HG03196 (cell line): ENCODE results near the gene ZNF33A.
"Not testable (repeated sequence)": the region's sequence is repeated elsewhere in the genome, so short reads cannot be mapped to it uniquely, and the experiment has no call there.

ENCODE experiments used
- ATAC-seq: cut with Tn5 transposase; IDR thresholded peaks from one replicate; pipeline ENCODE4 v1.9.1; 2021; ENCODE audit not compliant: unreplicated experiment

Gene ZNF33A

DNA sequence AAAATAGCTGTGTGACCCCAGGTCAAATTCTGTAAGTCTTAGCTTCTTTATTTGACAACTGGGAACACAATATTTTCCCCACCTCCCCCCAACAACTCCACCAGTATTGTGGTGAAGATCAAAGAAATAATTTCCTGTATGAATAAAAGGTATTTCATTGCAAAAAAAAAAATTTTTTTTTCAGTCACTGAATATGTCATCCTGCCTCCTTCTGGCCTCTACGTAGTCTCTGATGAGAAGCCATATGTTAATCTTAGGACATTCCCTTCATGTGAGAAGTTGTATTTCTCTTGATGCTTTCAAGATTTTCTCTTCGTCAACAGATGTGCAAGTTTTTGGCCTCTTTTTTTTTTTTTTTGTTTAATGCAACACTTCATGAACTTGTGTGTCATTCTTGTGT lies 33.0 kb downstream of the ZNF33A start:
- no peak for ATAC-seq

DNA sequence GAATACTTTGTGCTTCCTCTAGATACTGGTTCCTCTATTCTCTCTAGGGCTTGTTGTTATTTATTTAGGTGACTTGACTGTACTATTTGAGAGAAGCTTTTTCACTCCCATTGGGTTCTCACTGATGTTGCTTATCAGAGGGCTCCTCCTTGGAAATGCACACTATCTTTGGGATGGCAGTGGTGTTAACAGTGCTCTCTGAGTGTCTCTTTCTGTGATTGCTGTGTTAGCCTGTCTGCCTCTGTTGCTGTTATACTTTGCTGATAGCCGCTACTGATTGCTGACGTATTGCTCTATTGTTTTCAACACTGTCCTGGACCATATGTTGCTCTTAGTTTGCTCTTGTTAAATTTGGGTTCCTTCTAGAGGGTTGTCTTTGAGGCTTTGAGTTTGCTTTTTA lies 34.7 kb downstream of the ZNF33A start:
- no peak for ATAC-seq

DNA sequence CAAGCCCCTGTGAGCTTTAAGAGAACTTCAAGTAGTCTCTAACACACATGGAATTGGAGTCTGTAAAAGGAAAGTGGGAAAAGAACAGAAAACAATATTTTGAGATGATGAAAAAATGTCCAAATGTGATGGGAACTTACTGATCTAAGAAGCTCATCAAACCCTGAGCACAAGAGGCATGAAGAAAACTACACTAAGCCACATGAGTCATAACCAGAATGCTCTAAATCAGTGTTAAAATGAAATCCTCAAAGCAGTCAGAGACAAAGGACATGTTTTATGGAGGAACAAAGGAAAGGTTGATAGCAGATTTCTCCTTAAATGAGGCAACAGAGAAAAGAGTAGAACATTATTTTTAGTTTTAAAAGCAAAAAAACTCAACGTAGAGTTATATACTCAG lies 37.2 kb downstream of the ZNF33A start:
- peak; percentile 55 for ATAC-seq

DNA sequence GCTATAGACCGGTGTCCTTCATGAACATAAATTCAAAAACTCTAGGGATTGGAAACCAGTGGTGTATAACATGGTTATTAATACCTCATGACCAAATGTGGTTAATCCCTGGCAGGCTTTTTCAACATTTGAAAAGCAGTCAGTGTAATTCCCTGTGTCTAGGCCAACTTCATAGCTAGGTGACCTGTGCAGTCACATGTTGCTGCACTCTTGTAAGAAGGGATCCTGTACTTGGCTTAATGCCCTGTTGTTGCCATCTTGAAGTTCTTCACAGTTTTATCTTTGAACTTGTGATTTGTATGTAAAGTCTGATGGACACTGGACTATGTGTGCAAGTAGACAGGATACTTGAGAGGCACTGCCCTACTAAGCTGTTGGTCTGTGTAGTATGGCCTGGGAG lies 39.7 kb downstream of the ZNF33A start:
- ATAC-seq: no peak

DNA sequence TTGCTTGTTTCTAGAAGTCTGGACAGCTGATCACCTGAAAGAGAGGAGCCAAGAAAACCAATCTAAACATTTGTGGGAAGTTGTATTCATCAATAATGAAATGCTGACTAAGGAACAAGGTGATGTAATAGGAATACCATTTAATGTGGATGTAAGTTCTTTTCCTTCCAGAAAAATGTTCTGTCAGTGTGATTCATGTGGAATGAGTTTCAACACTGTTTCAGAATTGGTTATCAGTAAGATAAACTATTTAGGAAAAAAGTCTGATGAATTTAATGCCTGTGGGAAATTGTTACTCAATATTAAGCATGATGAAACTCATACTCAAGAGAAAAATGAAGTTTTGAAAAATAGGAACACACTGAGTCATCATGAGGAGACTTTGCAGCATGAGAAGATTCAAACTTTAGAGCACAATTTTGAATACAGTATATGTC lies 43.9 kb downstream of the ZNF33A start:
- ATAC-seq: no peak

DNA sequence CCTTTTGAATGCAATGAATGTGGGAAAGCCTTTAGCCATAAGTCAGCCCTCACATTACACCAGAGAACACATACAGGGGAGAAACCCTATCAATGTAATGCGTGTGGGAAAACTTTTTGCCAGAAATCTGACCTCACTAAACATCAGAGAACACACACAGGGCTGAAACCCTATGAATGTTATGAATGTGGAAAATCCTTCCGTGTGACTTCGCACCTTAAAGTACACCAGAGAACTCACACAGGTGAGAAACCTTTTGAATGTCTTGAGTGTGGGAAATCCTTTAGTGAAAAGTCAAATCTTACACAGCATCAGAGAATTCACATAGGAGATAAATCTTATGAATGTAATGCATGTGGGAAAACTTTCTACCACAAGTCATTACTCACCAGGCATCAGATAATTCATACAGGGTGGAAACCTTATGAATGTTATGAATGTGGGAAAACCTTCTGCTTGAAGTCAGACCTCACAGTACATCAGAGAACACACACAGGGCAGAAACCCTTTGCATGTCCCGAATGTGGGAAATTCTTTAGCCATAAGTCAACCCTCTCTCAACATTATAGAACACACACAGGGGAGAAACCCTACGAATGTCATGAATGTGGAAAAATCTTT lies 44.9 kb downstream of the ZNF33A start:
- not testable (repeated sequence) for ATAC-seq

DNA sequence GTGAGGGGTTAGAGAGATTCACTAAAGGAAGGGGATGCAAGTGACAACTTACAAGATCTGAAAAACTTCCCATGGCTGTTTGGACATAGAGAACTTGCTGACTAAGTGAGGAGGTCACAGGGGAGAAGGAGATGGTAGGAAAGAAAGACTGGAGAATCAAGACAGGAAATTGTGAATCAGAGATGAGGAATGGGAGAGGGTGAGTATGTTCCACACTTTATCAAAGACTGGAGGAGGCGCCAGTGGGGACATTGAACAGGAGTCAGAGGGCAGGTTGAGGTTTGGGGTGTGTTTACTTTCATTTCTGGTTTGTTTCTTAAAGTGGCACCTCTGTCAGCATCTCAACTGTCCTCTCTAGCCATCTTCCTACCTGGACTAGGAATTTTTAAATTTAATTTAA lies 59.2 kb downstream of the ZNF33A start:
- not testable (repeated sequence) for ATAC-seq

DNA sequence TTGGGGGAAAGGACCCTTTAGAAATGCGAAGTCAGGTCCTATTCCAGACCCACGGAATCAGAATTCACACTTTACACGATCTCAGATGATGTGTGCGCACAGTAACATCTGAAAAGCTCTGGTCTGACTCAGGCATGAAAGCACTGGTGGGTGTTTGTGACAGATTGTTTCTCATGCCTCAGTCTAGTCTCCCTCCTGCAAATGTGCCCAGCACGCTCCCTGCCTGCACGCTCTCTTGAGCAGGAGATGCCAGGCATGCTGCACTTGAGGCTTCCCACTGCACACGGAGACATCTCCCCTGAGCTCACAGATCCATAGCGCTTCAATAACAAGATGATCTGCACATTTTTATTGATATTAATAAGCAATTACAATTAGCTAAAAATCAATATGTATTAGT lies 60.0 kb downstream of the ZNF33A start:
- ATAC-seq: no peak

DNA sequence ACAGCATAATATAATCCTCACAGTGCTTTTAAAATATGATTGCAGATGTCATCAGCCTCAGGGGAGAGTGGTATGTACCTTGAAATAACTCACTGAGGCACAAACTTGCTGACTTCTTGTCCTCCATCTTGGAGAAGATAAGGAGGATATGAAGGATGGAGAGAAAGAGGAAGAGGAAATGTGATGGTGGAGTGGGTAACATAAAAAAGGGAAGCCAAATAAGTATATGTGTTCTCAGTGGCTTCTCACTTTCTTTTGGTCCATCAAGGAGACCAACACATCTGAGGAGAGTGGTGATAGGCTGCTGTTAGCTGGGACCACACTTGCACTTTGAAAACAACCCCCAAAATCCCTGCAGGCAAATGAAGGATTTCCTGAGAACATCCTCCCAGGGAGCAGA lies 62.1 kb downstream of the ZNF33A start:
- ATAC-seq: no peak

DNA sequence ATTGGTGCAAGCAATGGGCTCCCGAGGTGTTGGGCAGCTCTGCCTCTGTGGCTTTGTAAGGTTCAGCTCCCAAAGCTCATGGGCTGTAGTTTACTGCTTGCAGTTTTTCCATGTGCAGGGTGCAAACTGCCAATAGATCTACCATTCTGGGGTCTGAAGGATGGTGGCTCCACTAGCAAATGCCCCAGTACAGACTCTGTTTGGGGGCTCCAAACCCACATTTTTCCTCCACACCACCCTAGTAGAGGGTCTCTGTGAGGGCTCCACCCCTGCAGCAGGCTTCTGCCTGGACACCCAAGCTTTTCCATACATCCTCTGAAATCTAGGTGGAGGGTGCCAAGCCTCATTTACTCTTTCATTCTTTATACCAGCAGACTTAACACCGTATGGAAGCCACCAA lies 66.2 kb downstream of the ZNF33A start:
- ATAC-seq: no peak

DNA sequence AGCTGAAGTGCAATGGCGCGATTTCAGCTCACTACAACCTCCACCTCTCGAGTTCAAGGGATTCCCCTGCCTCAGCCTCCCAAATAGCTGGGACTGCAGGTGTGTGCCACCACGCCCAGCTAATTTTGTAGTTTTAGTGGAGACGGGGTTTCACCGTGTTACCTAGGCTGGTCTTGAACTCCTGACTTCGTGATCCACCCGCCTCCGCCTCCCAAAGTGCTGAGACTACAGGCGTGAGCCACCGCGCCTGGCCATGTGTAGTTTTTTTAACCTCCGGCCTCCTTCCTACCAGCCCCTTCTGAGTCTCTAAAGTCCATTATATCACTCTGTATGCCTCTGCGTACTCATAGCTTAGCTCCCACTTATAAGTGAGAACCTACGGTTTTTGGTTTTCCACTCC lies 82.8 kb downstream of the ZNF33A start:
- not testable (repeated sequence) for ATAC-seq

DNA sequence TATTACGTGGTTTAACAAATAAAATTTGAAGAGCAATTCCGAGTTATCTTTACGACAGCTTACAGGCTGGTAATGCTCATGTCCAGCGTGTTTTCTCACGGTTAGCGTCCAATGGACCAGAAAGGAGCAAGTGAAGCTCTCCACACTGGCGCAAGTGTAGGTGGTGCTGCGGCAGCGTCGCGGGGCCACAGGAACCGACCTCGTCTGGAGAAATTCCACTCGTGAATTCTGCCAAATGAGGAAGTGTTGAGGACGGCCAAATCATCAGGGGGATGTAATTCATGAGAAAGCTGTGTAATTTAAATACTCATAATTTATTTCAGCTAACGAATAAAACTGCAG lies 83.3 kb downstream of the ZNF33A start:
- peak; percentile 23 for ATAC-seq

DNA sequence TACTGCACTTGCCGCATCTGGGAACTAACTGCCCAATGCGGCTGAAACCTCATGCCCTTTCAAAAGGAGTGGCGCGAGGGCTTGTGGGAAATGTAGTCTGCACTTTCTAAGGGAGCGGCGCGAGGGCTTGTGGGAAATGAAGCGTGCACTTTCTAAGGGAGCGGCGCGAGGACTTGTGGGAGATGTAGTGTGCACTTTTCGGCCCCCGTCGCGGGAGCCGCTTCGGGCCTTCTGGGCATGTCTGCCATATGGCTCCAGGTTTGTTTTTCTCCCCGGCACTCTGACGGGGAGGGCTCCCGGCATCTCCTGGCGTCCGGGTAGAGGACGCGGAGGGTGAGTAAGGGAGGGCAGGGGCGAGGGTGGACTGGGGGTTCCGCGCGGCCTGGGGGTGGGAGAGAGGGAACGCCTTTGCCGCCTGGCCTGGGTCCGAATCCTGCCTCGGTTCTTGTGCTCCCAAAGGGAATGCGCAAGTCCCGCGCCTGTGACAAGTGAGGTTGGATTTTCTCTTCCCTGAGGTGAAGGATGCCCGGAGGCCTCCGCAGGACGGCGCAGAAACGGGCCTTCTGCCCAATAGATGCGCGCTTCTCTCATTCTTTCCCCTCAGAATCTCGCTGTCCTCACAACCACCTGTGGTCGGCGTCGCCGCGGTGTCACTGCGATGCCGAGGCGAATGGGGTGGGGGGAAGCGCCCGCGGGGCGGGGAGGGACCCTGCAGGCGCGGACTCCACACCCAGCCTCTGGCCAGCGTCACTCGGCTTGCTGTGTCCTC lies 83.9 kb downstream of the ZNF33A start, which contains the start of gene ZNF37A:
TSS of gene ZNF37A (plus strand) at position 180 of the 769 bp plus-strand sequence. CDS start 2,281 bp downstream, outside the sequence.
- peak; percentile 98 for ATAC-seq

DNA sequence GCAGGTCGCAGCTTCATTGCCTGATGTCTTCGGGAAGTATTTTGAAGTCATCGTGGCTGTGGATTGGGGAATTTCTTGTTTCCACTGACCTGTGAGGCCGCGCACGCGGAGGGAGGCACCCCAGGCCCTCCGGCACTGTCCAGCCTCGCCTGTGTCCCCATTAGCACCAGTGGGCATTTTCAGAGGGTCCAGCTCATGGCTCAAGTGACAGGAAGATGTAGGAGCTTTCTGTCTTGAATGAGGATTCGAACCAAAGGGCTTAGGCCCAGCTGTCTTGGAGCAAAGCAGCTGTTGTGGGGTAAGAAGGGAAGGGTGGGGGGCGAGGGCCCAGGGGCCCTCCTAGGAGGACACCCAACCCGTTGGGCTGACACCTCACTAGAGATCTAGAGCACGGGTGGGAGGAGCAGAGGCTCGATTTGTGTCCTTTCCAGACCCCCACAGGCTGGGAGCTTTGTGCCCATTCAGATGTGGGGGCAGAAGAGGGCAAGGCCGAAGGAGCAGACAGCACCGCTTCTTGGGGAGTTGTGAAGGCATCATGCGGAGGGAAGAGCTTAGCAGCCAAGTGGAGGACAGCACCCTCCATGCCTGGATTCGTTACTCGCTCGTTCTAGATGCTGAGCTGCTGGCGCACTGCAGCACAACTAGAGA lies 84.6 kb downstream of the ZNF33A start:
- ATAC-seq: no peak

DNA sequence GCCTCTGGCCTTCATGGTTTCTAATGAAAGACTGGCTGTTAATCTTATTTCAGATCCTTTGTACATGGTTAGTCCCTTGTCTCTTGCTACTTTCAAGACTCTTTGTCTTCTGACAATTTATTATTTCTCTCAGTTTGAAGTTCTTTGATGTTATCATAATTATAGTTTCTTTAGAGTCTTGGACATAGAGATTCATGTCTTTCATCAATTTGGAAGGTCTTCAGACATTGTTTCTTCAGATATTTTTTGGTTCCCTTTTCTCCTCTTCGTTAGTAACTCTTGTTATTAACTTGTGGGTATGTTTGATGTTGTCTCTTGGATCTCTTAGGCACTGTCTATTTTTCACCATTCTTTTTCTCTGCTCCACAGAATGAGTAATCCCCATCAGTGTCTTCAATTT lies 92.4 kb downstream of the ZNF33A start:
- ATAC-seq: no peak

DNA sequence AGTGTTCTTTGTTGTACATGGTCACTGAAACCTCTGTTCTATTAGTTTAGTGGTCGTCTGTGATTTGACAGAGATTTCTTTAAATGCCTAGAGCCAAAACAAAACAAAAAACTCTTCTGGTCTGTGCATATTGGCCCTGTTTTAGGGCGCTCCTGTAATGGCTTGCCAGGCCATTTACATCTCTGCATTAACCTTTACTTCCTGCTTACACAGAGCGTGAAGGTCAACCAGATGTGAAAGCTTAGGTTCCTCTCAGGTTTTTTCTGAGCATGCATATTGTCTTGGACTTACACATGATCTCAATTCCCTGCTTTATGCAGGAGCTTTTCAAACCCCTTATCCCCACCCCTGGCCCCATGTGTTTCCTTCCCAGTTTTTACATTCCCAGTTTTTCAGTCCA lies 93.3 kb downstream of the ZNF33A start:
- ATAC-seq: no peak

DNA sequence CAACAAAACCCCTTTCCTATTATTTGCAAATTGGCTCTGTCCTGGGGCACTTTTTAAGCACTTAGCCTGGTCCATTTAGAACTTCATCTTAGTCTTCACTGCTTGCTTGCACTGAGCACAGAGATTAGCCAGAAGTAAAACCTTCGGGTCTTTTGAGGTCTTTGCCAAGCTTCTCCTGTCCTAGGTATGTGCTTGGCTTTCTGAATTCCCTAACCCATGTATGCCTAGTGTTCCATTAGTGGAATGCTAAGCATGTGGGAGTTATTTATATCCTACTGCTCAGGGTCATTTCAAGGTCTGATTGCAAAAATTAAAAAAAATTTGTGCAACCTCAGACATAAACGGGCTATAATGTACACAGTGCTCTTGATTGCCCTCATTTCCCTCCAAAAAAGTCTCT lies 101.7 kb downstream of the ZNF33A start:
- no peak for ATAC-seq
